SK-N-SH (cell line): ENCODE results near the gene MYO1D. TPM values are rescaled to one million over a fixed set of nuclear protein-coding genes. Genes with fewer than 3 reads are reported as not detected.

ENCODE experiments used
- CTCF ChIA-PET: fragments of 300-600, 350-600 bp; formaldehyde crosslinking; extraction: SDS; loops from one replicate; lab custom pipeline; 2021; lab: Yijun Ruan, JAX
- POLR2A ChIA-PET: fragments of 350-600 bp; sonication (Branson Sonifier 250); formaldehyde crosslinking; extraction: SDS; loops from one replicate; lab custom pipeline; 2020; ENCODE audit warnings: antibody characterized with exemption, inconsistent platforms; lab: Yijun Ruan, JAX
- DNase-seq: peaks from one replicate; pipeline ENCODE4 v3.0.0; 2012
- H2AFZ ChIP-seq: fragments of 200-600 bp; sonication (generic); 2 replicates; pipeline ENCODE4 v1.8.1; 2016; ENCODE audit warnings: antibody characterized with exemption, mild to moderate bottlenecking, low read depth
- H3F3A ChIP-seq: fragments of 200-600 bp; sonication (generic); replicated peaks from 2 replicates; pipeline ENCODE3; 2016; ENCODE audit warnings: antibody characterized with exemption, mild to moderate bottlenecking; ENCODE audit not compliant: insufficient read depth
- H3K27ac ChIP-seq, 2 experiments: fragments of 200-500 bp in 1 of 2; fragments of 200-600 bp in 1 of 2; sonication (Bioruptor generic) in 1 of 2; sonication (generic), shearing (Covaris generic) in 1 of 2; 2 replicates each; pipeline versions ENCODE4 v1.5.1 to v1.6.1; 2014 to 2016; ENCODE audit warnings: low read depth in 2 of 2, inconsistent platforms in 1 of 2, low read length in 1 of 2, mild to moderate bottlenecking in 1 of 2, mixed read lengths in 1 of 2
- H3K27me3 ChIP-seq: fragments of 200-600 bp; sonication (generic), shearing (Covaris generic); 2 replicates; pipeline ENCODE4 v1.6.1; 2016; ENCODE audit warnings: mixed run types; ENCODE audit not compliant: insufficient read depth
- H3K36me3 ChIP-seq, 2 experiments: fragments of 200-500 bp in 1 of 2; fragments of 200-600 bp in 1 of 2; sonication (Bioruptor generic) in 1 of 2; sonication (generic) in 1 of 2; replicated peaks in 1 of 2; 2 replicates each; pipeline versions ENCODE3 to v1.5.1; 2014 to 2016; ENCODE audit warnings: low read length in 1 of 2, mild to moderate bottlenecking in 1 of 2; ENCODE audit not compliant: insufficient read depth in 2 of 2, control insufficient read depth in 1 of 2
- H3K4me1 ChIP-seq, 2 experiments: fragments of 200-500 bp in 1 of 2; fragments of 200-600 bp in 1 of 2; sonication (Bioruptor generic) in 1 of 2; sonication (generic), shearing (Covaris generic) in 1 of 2; 2 replicates each; pipeline versions ENCODE4 v1.5.1 to v1.6.1; 2014 to 2016; ENCODE audit warnings: low read depth in 1 of 2, low read length in 1 of 2, mixed run types in 1 of 2; ENCODE audit not compliant: insufficient read depth in 2 of 2, control insufficient read depth in 1 of 2
- H3K4me2 ChIP-seq: fragments of 200-600 bp; sonication (generic), shearing (Covaris generic); 2 replicates; pipeline ENCODE4 v1.6.1; 2017; ENCODE audit warnings: mixed run types
- H3K4me3 ChIP-seq, 2 experiments: fragments of 200-500 bp in 1 of 2; fragments of 200-600 bp in 1 of 2; sonication (Bioruptor generic) in 1 of 2; sonication (generic), shearing (Covaris generic) in 1 of 2; 2 replicates each; pipeline versions ENCODE4 v1.5.1 to v1.8.1; 2014 to 2016; ENCODE audit warnings: low read depth in 2 of 2, inconsistent platforms in 1 of 2, low read length in 1 of 2, mild to moderate bottlenecking in 1 of 2, mixed read lengths in 1 of 2, moderate library complexity in 1 of 2
- H3K79me2 ChIP-seq: fragments of 200-600 bp; sonication (generic); 2 replicates; pipeline ENCODE4 v1.8.1; 2017; ENCODE audit warnings: mild to moderate bottlenecking; ENCODE audit not compliant: insufficient read depth
- H3K9ac ChIP-seq: fragments of 200-600 bp; sonication (generic); 2 replicates; pipeline ENCODE4 v1.6.1; 2017; ENCODE audit warnings: mixed run types
- H3K9me2 ChIP-seq: fragments of 200-600 bp; sonication (generic); 2 replicates; pipeline ENCODE4 v1.6.1; 2017; ENCODE audit warnings: mixed run types
- H3K9me3 ChIP-seq: fragments of 200-600 bp; sonication (generic); 2 replicates; pipeline ENCODE4 v1.6.1; 2017; ENCODE audit warnings: mixed run types, mild to moderate bottlenecking, moderate library complexity
- H4K20me1 ChIP-seq: fragments of 200-600 bp; sonication (generic); 2 replicates; pipeline ENCODE4 v1.6.1; 2017; ENCODE audit warnings: mild to moderate bottlenecking, mixed run types; ENCODE audit not compliant: insufficient read depth
- CTCF ChIP-seq: fragments of 200-600 bp; sonication (generic); IDR thresholded peaks from 2 replicates; pipeline ENCODE4 v1.6.1; 2017; ENCODE audit warnings: antibody characterized with exemption, mild to moderate bottlenecking, moderate library complexity
- ELF1 ChIP-seq: IDR thresholded peaks from 2 replicates; pipeline ENCODE4 v1.4.0; 2012
- FOXJ3 ChIP-seq: sonication (generic); formaldehyde crosslinking; IDR thresholded peaks from 2 replicates; pipeline ENCODE4 v1.5.1; 2020; ENCODE audit warnings: mild to moderate bottlenecking, missing genetic modification reagents
- IRF3 ChIP-seq: fragments of 150-350 bp; IDR thresholded peaks from 2 replicates; pipeline ENCODE4 v1.6.1; 2016; ENCODE audit warnings: mild to moderate bottlenecking, low read depth, low read length
- JUND ChIP-seq: IDR thresholded peaks from 2 replicates; pipeline ENCODE4 v1.4.0; 2012
- MXI1 ChIP-seq: IDR thresholded peaks from 2 replicates; pipeline ENCODE4 v1.6.1; 2012; ENCODE audit warnings: mild to moderate bottlenecking, low read depth, low read length, improper control_type of control experiment
- PBX3 ChIP-seq: IDR thresholded peaks from 2 replicates; pipeline ENCODE4; 2012
- POLR2AphosphoS5 ChIP-seq: IDR thresholded peaks from 2 replicates; pipeline ENCODE4 v1.6.1; 2012; ENCODE audit warnings: low read depth, low read length
- RXRA ChIP-seq: IDR thresholded peaks from 2 replicates; pipeline ENCODE4 v1.4.0; 2012; ENCODE audit warnings: low read depth, mild to moderate bottlenecking, borderline replicate concordance
- SMC3 ChIP-seq: IDR thresholded peaks from 2 replicates; pipeline ENCODE4 v1.6.1; 2012; ENCODE audit warnings: low read depth, low read length, improper control_type of control experiment
- TAF1 ChIP-seq: IDR thresholded peaks from 2 replicates; pipeline ENCODE4 v1.6.1; 2012; ENCODE audit warnings: low read depth, mild to moderate bottlenecking, low read length, moderate library complexity, borderline replicate concordance
- TCF12 ChIP-seq: IDR thresholded peaks from 2 replicates; pipeline ENCODE4 v1.4.0; 2012
- USF1 ChIP-seq: IDR thresholded peaks from 2 replicates; pipeline ENCODE4 v1.4.0; 2012; ENCODE audit warnings: low read depth, borderline replicate concordance
- ZBTB33 ChIP-seq: IDR thresholded peaks from 2 replicates; pipeline ENCODE4 v1.4.0; 2012; ENCODE audit warnings: low read depth, borderline replicate concordance
- WGBS: methylation state at CpG from one replicate; pipeline ENCODE4 v1.1.6; 2017; ENCODE audit warnings: low lambda C conversion rate; 5-methylcytosine and 5-hydroxymethylcytosine counted together
- polyA plus RNA-seq, 3 experiments: library from polyadenylated mRNA; depleted of rRNA; stranded (reverse); fragments of >200 nt; gene quantifications; 2 replicates each; pipeline ENCODE4 v1.2.3, GENCODE V29; 2012

The MYO1D gene
- polyA plus RNA-seq, 1 of the 3 experiments (the other 2 are of a cell fraction) = 20.4 TPM

- TF ChIP-seq IRF3 (no peak), JUND (no peak), ZBTB33 (no peak), TCF12 (no peak), TAF1 (no peak), MXI1 (no peak), RXRA (no peak), FOXJ3 (CRISPR knock-in tag) (no peak), SMC3 (no peak), PBX3 (no peak), USF1 (no peak), ELF1 (no peak), POLR2AphosphoS5 (no peak), CTCF (no peak)
- no peak overlapping the region for H3K4me2 ChIP-seq
- H3K4me1 ChIP-seq = no peaks in the 10 kb centered on the region
- no peak overlapping the region for H3K4me3 ChIP-seq
- ChIA-PET CTCF (interaction anchor here (1.1 to 7.5 kb wide), 3 partner anchors 9 to 13 kb away, joined by 3 to 62 read pairs (median 46); no protein-coding TSS in a partner anchor), POLR2A (interaction anchor here (1.4 kb wide), 1 partner anchor 14 kb away, joined by 3 read pairs; no protein-coding TSS in a partner anchor)
- H3K27me3 ChIP-seq = no peaks in the 10 kb centered on the region
- H3K9ac ChIP-seq = no peak overlapping the region
- WGBS = 100% methylated on average over 6 of the region's 6 CpGs
- no peaks in the 10 kb centered on the region for H3F3A ChIP-seq
- H3K9me3 ChIP-seq = no peaks in the 10 kb centered on the region
- peaks cover 43% of the 10 kb centered on the region for H3K79me2 ChIP-seq
- H3K27ac ChIP-seq = no peak overlapping the region
- H4K20me1 ChIP-seq = peaks cover 11% of the 10 kb centered on the region
- H3K9me2 ChIP-seq = no peaks in the 10 kb centered on the region
- no peak overlapping the region for H2AFZ ChIP-seq
- H3K36me3 ChIP-seq = peaks cover 65 to 84% of the 10 kb centered on the region in 2 experiments
- DNase-seq = no peak
Measured at GRCh38 chr17:32470405-32471167, 406.3 kb downstream of the MYO1D start.
